Measurements from ENCODE around the gene PLS1.

DNA sequence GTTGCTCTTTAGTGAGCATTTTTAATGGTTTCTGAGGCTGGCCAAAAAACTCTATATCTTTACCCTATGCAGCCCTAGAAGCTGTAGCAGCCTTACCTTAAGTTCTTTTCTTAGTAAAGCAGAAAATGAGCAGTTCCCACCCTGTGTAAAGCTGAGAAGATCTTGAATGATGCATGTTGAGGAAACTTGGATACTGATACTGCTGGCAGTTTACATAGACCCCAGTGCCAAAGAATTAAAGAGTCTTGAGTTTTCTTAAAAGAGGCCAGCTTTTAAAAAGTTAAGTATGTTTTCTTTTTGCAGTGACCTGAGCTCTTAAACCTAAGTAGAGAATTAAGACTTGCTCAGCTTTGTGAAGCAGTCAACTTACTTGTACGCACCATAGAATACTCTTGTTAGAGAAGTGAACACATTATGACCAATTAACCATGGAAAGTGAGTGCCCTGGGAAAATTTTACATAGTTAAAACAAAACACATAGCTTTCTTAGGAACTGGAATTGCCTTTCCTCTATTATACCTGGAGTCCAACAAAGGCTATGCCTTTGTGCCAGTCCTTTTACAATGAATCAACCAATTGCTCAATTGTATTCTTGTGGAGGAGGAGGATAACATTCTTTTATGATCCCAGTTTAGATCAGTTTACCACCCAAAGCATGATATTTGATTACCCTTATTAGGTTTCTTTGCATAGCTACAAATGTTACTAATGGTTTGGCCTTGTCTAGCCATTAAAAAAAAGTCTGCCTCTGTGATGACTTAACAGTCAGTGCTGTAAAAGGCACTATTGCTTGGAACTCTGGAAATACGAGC lies 28.4 kb downstream of the PLS1 start:
- TF ChIP-seq, protein P1, sequence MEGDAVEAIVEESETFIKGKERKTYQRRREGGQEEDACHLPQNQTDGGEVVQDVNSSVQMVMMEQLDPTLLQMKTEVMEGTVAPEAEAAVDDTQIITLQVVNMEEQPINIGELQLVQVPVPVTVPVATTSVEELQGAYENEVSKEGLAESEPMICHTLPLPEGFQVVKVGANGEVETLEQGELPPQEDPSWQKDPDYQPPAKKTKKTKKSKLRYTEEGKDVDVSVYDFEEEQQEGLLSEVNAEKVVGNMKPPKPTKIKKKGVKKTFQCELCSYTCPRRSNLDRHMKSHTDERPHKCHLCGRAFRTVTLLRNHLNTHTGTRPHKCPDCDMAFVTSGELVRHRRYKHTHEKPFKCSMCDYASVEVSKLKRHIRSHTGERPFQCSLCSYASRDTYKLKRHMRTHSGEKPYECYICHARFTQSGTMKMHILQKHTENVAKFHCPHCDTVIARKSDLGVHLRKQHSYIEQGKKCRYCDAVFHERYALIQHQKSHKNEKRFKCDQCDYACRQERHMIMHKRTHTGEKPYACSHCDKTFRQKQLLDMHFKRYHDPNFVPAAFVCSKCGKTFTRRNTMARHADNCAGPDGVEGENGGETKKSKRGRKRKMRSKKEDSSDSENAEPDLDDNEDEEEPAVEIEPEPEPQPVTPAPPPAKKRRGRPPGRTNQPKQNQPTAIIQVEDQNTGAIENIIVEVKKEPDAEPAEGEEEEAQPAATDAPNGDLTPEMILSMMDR (IDR thresholded peaks at IDR 0.05; ENCODE audit: low read depth, low read length, poor library complexity, severe bottlenecking): no peak
- TF ChIP-seq EZH2phosphoT487 (IDR thresholded peaks at IDR 0.05; ENCODE audit: borderline replicate concordance, low read length): no peak
